H1 (cell line): Measurements from ENCODE around the gene STRIT1. TPM values are rescaled to one million over a fixed set of nuclear protein-coding genes. Genes with fewer than 3 reads are reported as not detected.

ENCODE experiments used
- CTCF ChIA-PET: fragments of 300-600 bp; sonication (Branson Sonifier 250); formaldehyde crosslinking; loops from one replicate; lab custom pipeline; 2021; ENCODE audit not compliant: partially characterized antibody; lab: Charles Lee
- POLR2A ChIA-PET: fragments of 300-600 bp; sonication (Branson Sonifier 250); formaldehyde crosslinking; loops from one replicate; lab custom pipeline; 2021; ENCODE audit warnings: inconsistent platforms; ENCODE audit not compliant: partially characterized antibody; lab: Charles Lee
- DNase-seq, 2 experiments: peaks; one replicate each; pipeline versions ENCODE4 v3.0.0 to v3.0.0-alpha.2; 2010 to 2022; ENCODE audit warnings: low spot score in 2 of 2, low read depth in 1 of 2, mixed read lengths in 1 of 2
- FAIRE-seq: peaks from 2 replicates; lab custom pipeline; 2011; peaks lifted over from hg19 to GRCh38; lab: Jason Lieb, UNC
- H2AFZ ChIP-seq: 2 replicates; pipeline ENCODE4 v1.8.1; 2012; ENCODE audit warnings: low read length, inconsistent platforms
- H2AK5ac ChIP-seq: 2 replicates; pipeline ENCODE4 v1.6.1; 2013; ENCODE audit warnings: low read depth, low read length
- H2BK120ac ChIP-seq: replicated peaks from 2 replicates; pipeline ENCODE3; 2013; ENCODE audit warnings: low read depth, low read length, inconsistent platforms
- H2BK12ac ChIP-seq: 2 replicates; pipeline ENCODE4 v1.6.1; 2013; ENCODE audit warnings: low read depth, low read length
- H2BK15ac ChIP-seq: 2 replicates; pipeline ENCODE4 v1.6.1; 2013; ENCODE audit warnings: low read length
- H2BK20ac ChIP-seq: 2 replicates; pipeline ENCODE4 v1.6.1; 2013; ENCODE audit warnings: low read length
- H2BK5ac ChIP-seq: 2 replicates; pipeline ENCODE4 v1.6.1; 2013; ENCODE audit warnings: low read depth, low read length
- H3K14ac ChIP-seq: 2 replicates; pipeline ENCODE4 v1.6.1; 2013; ENCODE audit warnings: inconsistent platforms; ENCODE audit not compliant: insufficient read length
- H3K18ac ChIP-seq: 2 replicates; pipeline ENCODE4 v1.6.1; 2013; ENCODE audit warnings: low read length; ENCODE audit errors: extremely low read depth
- H3K23ac ChIP-seq: 2 replicates; pipeline ENCODE4 v1.6.1; 2013; ENCODE audit warnings: inconsistent platforms; ENCODE audit not compliant: insufficient read length
- H3K23me2 ChIP-seq: 2 replicates; pipeline ENCODE4 v1.6.1; 2013; ENCODE audit warnings: low read depth, low read length
- H3K27ac ChIP-seq: 2 replicates; pipeline ENCODE4 v1.6.1; 2011; ENCODE audit warnings: low read depth, low read length, inconsistent platforms
- H3K27me3 ChIP-seq, 4 experiments: replicated peaks in 1 of 4; 1 replicate in 1 of 4; 2 replicates in 3 of 4; pipeline versions ENCODE4 v1.6.1 to v1.8.1; 2011 to 2013; ENCODE audit warnings: low read length in 3 of 4, mild to moderate bottlenecking in 3 of 4, inconsistent platforms in 2 of 4, mixed read lengths in 2 of 4, moderate library complexity in 1 of 4; ENCODE audit not compliant: control insufficient read depth in 3 of 4, insufficient read depth in 3 of 4; ENCODE audit errors: extremely low read depth in 1 of 4
- H3K36me3 ChIP-seq, 4 experiments: 2 replicates each; pipeline versions ENCODE4 v1.6.1 to v1.8.1; 2011 to 2013; ENCODE audit warnings: mild to moderate bottlenecking in 4 of 4, low read length in 3 of 4, moderate library complexity in 2 of 4, control low read depth in 1 of 4, inconsistent platforms in 1 of 4; ENCODE audit not compliant: insufficient read depth in 4 of 4, control insufficient read depth in 2 of 4
- H3K4ac ChIP-seq: replicated peaks from 2 replicates; pipeline ENCODE3; 2013; ENCODE audit warnings: low read length, low read depth, mixed read lengths, inconsistent platforms; ENCODE audit not compliant: insufficient read length
- H3K4me1 ChIP-seq, 4 experiments: replicated peaks in 1 of 4; 1 replicate in 1 of 4; 2 replicates in 3 of 4; pipeline versions ENCODE4 v1.6.1 to v1.8.1; 2011 to 2013; ENCODE audit warnings: low read length in 3 of 4, inconsistent platforms in 2 of 4, mixed read lengths in 1 of 4; ENCODE audit not compliant: insufficient read depth in 4 of 4, control insufficient read depth in 3 of 4
- H3K4me2 ChIP-seq, 2 experiments: 2 replicates each; pipeline versions ENCODE4 v1.6.1 to v1.8.1; 2011 to 2013; ENCODE audit warnings: low read depth in 2 of 2, low read length in 2 of 2, control low read depth in 1 of 2, inconsistent platforms in 1 of 2, mild to moderate bottlenecking in 1 of 2; ENCODE audit not compliant: insufficient read depth in 1 of 2
- H3K4me3 ChIP-seq, 4 experiments: fragments of 200-600, 300-600 bp in 1 of 4; sonication (generic), shearing (Covaris generic), sonication (Bioruptor Twin) in 1 of 4; 2 replicates each; pipeline versions ENCODE4 v1.5.1 to v1.8.1; 2011 to 2016; ENCODE audit warnings: low read length in 4 of 4, low read depth in 3 of 4, control low read depth in 2 of 4, inconsistent platforms in 2 of 4, mild to moderate bottlenecking in 2 of 4, mixed read lengths in 1 of 4, moderate library complexity in 1 of 4; ENCODE audit not compliant: insufficient read depth in 2 of 4; ENCODE audit errors: extremely low read depth in 1 of 4
- H3K56ac ChIP-seq: replicated peaks from 2 replicates; pipeline ENCODE3; 2013; ENCODE audit warnings: low read depth, mild to moderate bottlenecking, mixed read lengths, low read length, inconsistent platforms; ENCODE audit not compliant: insufficient read length
- H3K79me1 ChIP-seq: 2 replicates; pipeline ENCODE4 v1.6.1; 2013; ENCODE audit warnings: low read depth, low read length, control low read depth
- H3K79me2 ChIP-seq, 2 experiments: 2 replicates each; pipeline versions ENCODE4 v1.6.1 to v1.8.1; 2012 to 2013; ENCODE audit warnings: low read length in 2 of 2, mild to moderate bottlenecking in 2 of 2, inconsistent platforms in 1 of 2; ENCODE audit not compliant: insufficient read depth in 2 of 2, control insufficient read depth in 1 of 2
- H3K9ac ChIP-seq, 4 experiments: replicated peaks in 1 of 4; 1 replicate in 1 of 4; 2 replicates in 3 of 4; pipeline versions ENCODE4 v1.6.1 to v1.8.1; 2011 to 2013; ENCODE audit warnings: low read depth in 3 of 4, low read length in 3 of 4, control low read depth in 2 of 4, mild to moderate bottlenecking in 2 of 4, moderate library complexity in 2 of 4, inconsistent platforms in 1 of 4; ENCODE audit errors: extremely low read depth in 1 of 4
- H3K9me3 ChIP-seq, 2 experiments: 2 replicates each; pipeline versions ENCODE4 v1.6.1 to v1.8.1; 2012 to 2013; ENCODE audit warnings: mild to moderate bottlenecking in 2 of 2, moderate library complexity in 2 of 2, control low read depth in 1 of 2, inconsistent platforms in 1 of 2, low read depth in 1 of 2, low read length in 1 of 2, mixed read lengths in 1 of 2; ENCODE audit not compliant: insufficient read depth in 2 of 2
- H4K20me1 ChIP-seq, 2 experiments: replicated peaks in 1 of 2; 2 replicates each; pipeline versions ENCODE3 to v1.8.1; 2011 to 2013; ENCODE audit warnings: inconsistent platforms in 2 of 2, low read length in 2 of 2, mild to moderate bottlenecking in 1 of 2; ENCODE audit not compliant: insufficient read depth in 2 of 2, control insufficient read depth in 1 of 2
- H4K5ac ChIP-seq: 2 replicates; pipeline ENCODE4 v1.6.1; 2013; ENCODE audit warnings: low read length, low read depth, mixed read lengths, inconsistent platforms; ENCODE audit not compliant: insufficient read length
- H4K8ac ChIP-seq: 2 replicates; pipeline ENCODE4 v1.8.0; 2013; ENCODE audit warnings: mild to moderate bottlenecking, moderate library complexity, low read length, inconsistent platforms; ENCODE audit not compliant: insufficient read depth; ENCODE audit errors: extremely low read depth
- H4K91ac ChIP-seq: replicated peaks from 2 replicates; pipeline ENCODE3; 2013; ENCODE audit warnings: low read length, mixed read lengths, inconsistent platforms; ENCODE audit not compliant: insufficient read length
- EZH2 ChIP-seq: fragments of 200-600 bp; sonication (generic); IDR thresholded peaks from 2 replicates; pipeline ENCODE4 v1.7.1; 2012; ENCODE audit warnings: low read depth, mild to moderate bottlenecking, moderate library complexity, low read length, inconsistent platforms; ENCODE audit not compliant: severe bottlenecking
- GABPA ChIP-seq: IDR thresholded peaks from 2 replicates; pipeline ENCODE4 v1.6.1; 2011; ENCODE audit warnings: mild to moderate bottlenecking, low read length, moderate library complexity, borderline replicate concordance; ENCODE audit not compliant: insufficient read depth
- GTF2F1 ChIP-seq: IDR thresholded peaks from 2 replicates; pipeline ENCODE4 v1.6.1; 2012; ENCODE audit warnings: low read depth, low read length, improper control_type of control experiment, borderline replicate concordance
- PHF8 ChIP-seq: fragments of 200-600 bp; sonication (generic); conservative IDR thresholded peaks from 2 replicates; pipeline ENCODE4 v1.7.1; 2012; ENCODE audit warnings: low read depth, mild to moderate bottlenecking, inconsistent platforms, low read length, moderate library complexity
- WGBS, 2 experiments: shearing (Covaris generic) in 1 of 2; methylation state at CpG; one replicate each; pipeline versions ENCODE4 v1.1.6 to v1.1.7; 2013 to 2015; ENCODE audit warnings: low lambda C conversion rate in 2 of 2, mixed read lengths in 2 of 2, inconsistent platforms in 1 of 2, low coverage in 1 of 2, missing lambda C conversion rate in 1 of 2; ENCODE audit not compliant: insufficient replicate concordance in 2 of 2, insufficient coverage in 1 of 2, insufficient read length in 1 of 2; ENCODE audit errors: extremely low coverage in 1 of 2, missing lambda C conversion rate in 1 of 2; 5-methylcytosine and 5-hydroxymethylcytosine counted together
- polyA plus RNA-seq, 7 experiments: library from polyadenylated mRNA; depleted of rRNA in 3 of 7; stranded (reverse) in 5 of 7; unstranded in 2 of 7; fragments of >200 nt in 5 of 7; fragments of 200-250 nt in 2 of 7; gene quantifications; 1 replicate in 5 of 7; 2 replicates in 1 of 7; 4 replicates in 1 of 7; pipeline versions ENCODE4 v1.2.1 to v1.2.3, GENCODE V29; 2011 to 2013; ENCODE audit warnings: missing spikeins in 2 of 7, mixed read lengths in 2 of 7
- total RNA-seq: library from RNA; stranded (reverse); fragmentation: NEBNext Ultra II Directional; extraction: Animal tissue kit (Norgen Biotek cat#: 25700); gene quantifications from 2 replicates; pipeline ENCODE4 v1.2.1, GENCODE V29; 2021

Gene STRIT1
- total and polyA plus RNA-seq, 2 of the 8 experiments (the other 6 are each of a cell fraction or from before 2014, with no cell fraction given): 0.15 to 0.47 TPM

GRCh38 chr3:155285936-155286335 lies 7.5 kb downstream of the STRIT1 start:
- Histone ChIP-seq H3K4me1 (peaks cover 0 to 7% (median 2%) of the 10 kb centered on the region in 4 experiments; a peak in 3 of 7 replicates), H3K79me1 (no peaks in the 10 kb centered on the region), H2BK12ac (no peak overlapping the region), H3K36me3 (no peaks in the 10 kb centered on the region; a peak in 2 of 8 replicates), H4K8ac (no peak overlapping the region), H3K27ac (no peak overlapping the region), H2AK5ac (no peak overlapping the region), H4K91ac (no peak overlapping the region), H3K4me3 (no peak overlapping the region), H3K23me2 (no peaks in the 10 kb centered on the region), H3K4ac (no peak overlapping the region), H3K79me2 (no peaks in the 10 kb centered on the region), H3K9me3 (peaks cover 0 to 3% of the 10 kb centered on the region in 2 experiments; a peak in 1 of 4 replicates), H2BK5ac (no peak overlapping the region), H3K23ac (no peak overlapping the region), H2BK20ac (no peak overlapping the region), H2AFZ (no peak overlapping the region), H3K14ac (no peak overlapping the region), H2BK15ac (no peak overlapping the region), H4K5ac (no peak overlapping the region), H2BK120ac (no peak overlapping the region), H3K27me3 (no peaks in the 10 kb centered on the region), H3K18ac (no peak overlapping the region), H3K4me2 (no peak overlapping the region), H3K56ac (no peak overlapping the region), H4K20me1 (no peaks in the 10 kb centered on the region), H3K9ac (no peak overlapping the region)
- FAIRE-seq (no peak), DNase-seq (no peak)
- 85% methylated on average over 4 of the region's 4 CpGs; no CpG with 5 or more reads in 1 of the 2 experiments for WGBS, 2 experiments
- CTCF ChIA-PET: interaction anchor here (1.8 kb wide), 1 partner anchor 332 kb away, joined by 7 read pairs; no protein-coding TSS in a partner anchor
- TF ChIP-seq GTF2F1 (no peak), EZH2 (no peak), PHF8 (no peak), GABPA (no peak)
- POLR2A ChIA-PET: interaction anchor here (0.6 kb wide), 1 partner anchor 10 kb away, joined by 3 read pairs; no protein-coding TSS in a partner anchor
